ENCODE data around the gene NEDD8.
"Not testable (repeated sequence)": the region's sequence is repeated elsewhere in the genome, so short reads cannot be mapped to it uniquely, and the experiment has no call there.

Gene NEDD8

DNA sequence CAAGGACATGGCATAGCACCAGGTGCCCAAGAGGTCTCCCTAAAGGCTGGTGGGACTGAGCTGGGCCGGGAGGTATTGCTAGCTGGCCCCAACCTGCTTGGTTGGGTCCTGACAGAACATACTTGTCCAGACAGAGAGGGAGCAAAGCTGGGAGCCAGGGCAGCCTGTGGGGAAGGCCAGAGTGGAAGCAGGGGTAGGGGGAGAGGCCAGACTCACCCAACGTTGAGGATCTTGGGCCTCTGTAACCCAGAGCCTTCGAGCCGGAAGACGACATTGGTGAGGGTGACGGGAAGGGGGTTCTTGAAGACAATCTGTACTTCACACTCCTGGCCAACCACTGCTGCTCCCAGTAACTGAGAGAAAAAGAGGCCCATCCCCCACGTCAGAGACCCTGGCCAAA, 21.8 kb upstream of the NEDD8 start:
- H3K4me3 ChIP-seq (ENCODE audit: low read depth, low read length), result no peak overlapping the region
- TF ChIP-seq, protein P1, sequence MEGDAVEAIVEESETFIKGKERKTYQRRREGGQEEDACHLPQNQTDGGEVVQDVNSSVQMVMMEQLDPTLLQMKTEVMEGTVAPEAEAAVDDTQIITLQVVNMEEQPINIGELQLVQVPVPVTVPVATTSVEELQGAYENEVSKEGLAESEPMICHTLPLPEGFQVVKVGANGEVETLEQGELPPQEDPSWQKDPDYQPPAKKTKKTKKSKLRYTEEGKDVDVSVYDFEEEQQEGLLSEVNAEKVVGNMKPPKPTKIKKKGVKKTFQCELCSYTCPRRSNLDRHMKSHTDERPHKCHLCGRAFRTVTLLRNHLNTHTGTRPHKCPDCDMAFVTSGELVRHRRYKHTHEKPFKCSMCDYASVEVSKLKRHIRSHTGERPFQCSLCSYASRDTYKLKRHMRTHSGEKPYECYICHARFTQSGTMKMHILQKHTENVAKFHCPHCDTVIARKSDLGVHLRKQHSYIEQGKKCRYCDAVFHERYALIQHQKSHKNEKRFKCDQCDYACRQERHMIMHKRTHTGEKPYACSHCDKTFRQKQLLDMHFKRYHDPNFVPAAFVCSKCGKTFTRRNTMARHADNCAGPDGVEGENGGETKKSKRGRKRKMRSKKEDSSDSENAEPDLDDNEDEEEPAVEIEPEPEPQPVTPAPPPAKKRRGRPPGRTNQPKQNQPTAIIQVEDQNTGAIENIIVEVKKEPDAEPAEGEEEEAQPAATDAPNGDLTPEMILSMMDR (IDR thresholded peaks at IDR 0.05; ENCODE audit: low read depth, low read length), result no peak

DNA sequence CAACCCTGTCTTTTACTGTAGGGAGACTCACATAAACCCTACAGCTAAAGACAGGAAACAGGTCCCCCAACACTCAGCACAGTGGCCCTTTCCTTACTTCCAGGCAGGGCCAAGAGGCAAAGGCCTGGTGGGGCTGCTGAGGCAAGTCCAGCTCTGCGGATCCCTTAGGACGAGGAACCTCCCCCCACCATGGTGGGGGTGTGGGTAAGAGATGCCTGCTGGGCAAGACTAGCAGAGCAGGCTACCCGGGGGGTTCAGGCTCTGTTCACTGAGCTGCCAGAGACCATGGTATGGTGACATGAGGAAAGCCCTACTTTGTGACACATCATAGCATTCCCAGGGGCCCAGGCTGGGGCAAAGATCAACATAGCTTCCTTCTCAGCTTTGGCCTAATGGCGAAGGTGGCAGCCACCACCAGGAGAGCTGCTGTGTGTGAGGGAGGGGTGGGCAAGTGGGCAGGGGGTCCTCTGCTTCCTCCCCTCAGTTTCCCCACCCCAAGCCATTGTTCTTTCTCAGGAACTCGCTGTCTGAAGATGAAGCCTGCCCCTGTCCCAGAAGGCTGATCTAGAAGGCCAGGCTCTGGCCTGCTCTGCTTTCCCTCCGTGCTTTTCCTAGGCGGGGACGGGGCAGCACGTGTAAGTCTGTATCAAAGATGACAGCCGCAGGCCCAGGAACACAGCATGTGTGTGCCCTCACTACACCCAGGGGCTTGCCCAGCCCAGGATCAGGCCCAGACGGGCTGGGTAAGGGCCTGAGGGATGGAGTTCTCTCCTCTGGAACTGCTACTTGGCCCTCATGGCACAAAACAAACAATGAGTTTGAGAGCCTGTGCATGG, 20.3 kb upstream of the NEDD8 start:
- TF ChIP-seq, protein P1 (IDR thresholded peaks at IDR 0.05; ENCODE audit: low read depth, low read length), result no peak
- H3K4me3 ChIP-seq (ENCODE audit: low read depth, low read length), result no peak overlapping the region

DNA sequence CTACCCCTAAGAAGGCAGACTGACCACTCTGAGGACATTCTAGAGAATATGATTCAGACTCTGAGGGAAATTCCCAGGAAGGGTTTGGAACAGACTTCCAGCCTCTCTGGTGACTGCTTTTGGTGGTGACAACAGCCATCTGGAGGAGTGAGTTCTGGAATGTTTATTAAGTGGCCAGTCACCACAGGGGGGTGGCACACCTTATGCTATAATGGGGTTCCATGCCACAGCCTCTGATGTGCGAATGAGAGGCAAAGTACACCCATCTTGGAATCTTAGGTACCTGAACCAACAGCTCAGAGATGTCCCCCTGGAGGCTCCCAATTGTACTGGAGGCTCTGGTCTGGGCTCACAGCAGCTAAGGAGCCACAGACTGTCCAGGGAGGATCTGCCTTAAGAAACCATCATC, 19.7 kb upstream of the NEDD8 start:
- no peak overlapping the region for H3K4me3 ChIP-seq (ENCODE audit: low read depth, low read length)
- TF ChIP-seq, protein P1 (IDR thresholded peaks at IDR 0.05; ENCODE audit: low read depth, low read length), result no peak

DNA sequence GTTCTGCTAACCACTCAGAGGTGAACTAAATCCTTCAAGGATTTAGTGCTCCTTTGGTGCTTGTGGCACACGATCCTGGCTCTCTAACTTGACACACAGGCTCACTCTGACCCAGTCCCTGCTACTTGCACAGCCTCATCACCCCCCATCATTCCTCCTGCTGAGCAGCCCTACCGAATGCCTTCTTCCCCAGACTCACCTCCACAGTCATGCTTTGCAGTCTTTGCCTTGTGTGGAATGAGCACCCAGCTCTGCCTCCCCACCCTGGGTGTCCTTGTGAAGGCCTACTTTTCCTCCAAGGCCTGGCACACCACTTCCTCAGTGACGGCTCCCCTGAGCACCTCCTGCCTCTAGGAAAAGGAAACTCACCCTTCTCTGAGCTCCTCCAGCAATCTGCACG, 18.2 kb upstream of the NEDD8 start:
- H3K4me3 ChIP-seq (ENCODE audit: low read depth, low read length), result no peak overlapping the region
- TF ChIP-seq, protein P1 (IDR thresholded peaks at IDR 0.05; ENCODE audit: low read depth, low read length), result no peak

DNA sequence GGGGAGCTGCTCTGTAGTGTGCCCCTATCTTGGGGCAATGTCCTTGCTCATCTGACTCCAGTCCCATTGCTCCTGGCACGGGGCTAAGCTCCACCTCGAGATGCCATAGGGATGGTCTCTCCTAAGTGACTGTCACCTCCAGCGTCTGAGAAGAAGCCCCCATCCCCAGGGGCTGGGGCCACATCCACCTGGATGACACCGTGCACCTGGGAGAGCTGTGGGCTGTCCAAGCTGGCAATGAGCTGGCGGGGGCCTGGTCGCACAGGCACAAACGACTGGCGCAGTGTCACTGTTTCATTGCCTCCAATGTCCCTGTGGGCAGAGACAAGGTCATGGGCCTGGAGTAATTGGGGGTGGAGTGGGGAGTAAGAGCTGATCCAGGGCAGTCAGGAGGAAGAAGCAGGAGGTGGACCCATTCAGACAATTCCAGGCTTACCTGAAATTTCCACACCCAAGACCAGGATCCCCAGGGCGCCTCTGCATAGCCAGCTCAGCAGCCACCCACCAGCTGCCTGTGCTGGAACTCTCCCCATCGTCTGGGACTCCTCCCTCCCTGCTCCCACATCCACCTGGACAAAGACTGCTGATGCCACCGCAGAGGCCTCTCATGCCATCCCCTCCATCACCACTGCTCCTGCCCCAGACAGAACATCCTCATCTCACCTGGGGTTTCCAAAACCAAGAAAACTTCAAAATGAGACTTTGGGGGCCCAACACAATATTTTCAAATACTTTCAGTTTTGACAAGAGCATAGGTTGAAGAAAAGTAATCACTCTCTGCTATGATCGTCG, 17.3 kb upstream of the NEDD8 start:
- TF ChIP-seq, protein P1 (IDR thresholded peaks at IDR 0.05; ENCODE audit: low read depth, low read length), result no peak
- H3K4me3 ChIP-seq (ENCODE audit: low read depth, low read length), result no peak overlapping the region

DNA sequence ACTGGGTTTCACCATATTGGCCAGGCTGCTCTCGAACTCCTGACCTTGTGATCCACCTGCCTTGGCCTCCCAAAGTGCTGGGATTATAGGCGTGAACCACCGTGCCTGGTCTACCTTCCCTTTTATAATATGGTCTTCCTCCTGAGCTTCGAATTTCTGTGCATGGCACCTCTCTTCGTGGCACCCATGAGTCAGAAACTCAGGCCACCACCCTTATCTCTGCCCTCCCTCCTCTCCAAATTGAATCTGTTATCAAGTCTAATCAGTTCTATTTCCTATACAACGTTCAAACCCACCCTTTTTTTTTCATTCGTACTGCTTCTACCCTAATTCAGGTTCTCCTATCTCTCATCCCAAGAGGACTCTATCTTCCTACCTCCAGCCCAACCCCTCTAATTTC, 15.3 kb upstream of the NEDD8 start:
- H3K4me3 ChIP-seq (ENCODE audit: low read depth, low read length), result no peak overlapping the region
- TF ChIP-seq, protein P1 (IDR thresholded peaks at IDR 0.05; ENCODE audit: low read depth, low read length), result no peak

DNA sequence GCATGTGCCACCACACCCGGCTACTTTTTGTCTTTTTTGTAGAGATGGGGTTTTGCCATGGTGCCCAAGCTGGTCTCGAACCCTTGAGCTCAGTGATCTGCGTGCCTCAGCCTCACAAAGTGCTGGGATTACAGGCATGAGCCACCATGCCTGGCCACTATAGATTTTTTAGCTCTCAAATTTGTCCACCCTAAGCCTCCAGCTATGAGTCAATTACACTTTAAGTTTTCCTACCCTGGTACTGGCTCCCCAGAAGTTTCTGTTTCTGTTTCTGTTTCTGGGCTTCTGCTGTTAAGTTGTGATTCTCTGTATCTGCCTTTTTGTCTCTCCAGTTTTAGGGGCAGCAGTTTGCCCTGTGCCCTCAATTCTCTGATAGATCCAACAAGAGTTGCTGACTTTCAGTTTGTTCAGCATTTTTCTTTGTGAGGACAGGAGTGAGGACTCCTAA, 14.6 kb upstream of the NEDD8 start:
- TF ChIP-seq, protein P1 (IDR thresholded peaks at IDR 0.05; ENCODE audit: low read depth, low read length), result no peak
- H3K4me3 ChIP-seq (ENCODE audit: low read depth, low read length), result no peak overlapping the region

DNA sequence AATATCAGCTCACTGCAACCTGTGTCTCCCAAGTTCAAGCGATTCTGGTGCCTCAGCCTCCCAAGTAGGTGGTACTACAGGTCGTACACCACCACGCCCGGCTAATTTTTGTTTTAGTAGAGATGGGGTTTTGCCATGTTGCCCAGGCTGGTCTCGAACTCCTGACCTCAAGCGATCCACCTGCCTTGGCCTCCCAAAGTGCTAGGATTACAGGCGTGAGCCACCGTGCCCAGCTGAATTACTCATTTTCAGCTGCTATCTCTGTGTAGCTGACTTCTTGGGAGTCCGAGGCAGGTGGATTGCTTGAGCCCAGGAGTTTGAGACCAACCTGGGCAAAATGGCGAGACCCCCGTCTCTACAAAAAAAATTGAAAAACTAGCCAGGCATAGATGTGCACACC, 13.2 kb upstream of the NEDD8 start:
- not testable (repeated sequence) for H3K4me3 ChIP-seq (ENCODE audit: low read depth, low read length)

Measured in WI38 (cell line).